Stomach (tissue), 9 donors: ENCODE results near the gene FIBP. TPM values are rescaled to one million over a fixed set of nuclear protein-coding genes. Genes with fewer than 3 reads are reported as not detected.

ENCODE experiments used
- DNase-seq, 2 donors: peaks; one replicate each; pipeline versions ENCODE4 v3.0.0 to v3.0.0-alpha.2; 2013 to 2019
- H3K27ac ChIP-seq, 5 donors: fragments of 200-600 bp in 4 of 5; sonication (generic) in 4 of 5; one replicate each; pipeline ENCODE4 v1.5.1; 2013 to 2019; ENCODE audit warnings: mild to moderate bottlenecking in 1 of 5, moderate library complexity in 1 of 5
- H3K27me3 ChIP-seq, 3 donors: fragments of 200-600 bp; sonication (generic); one replicate each; pipeline ENCODE4 v1.5.1; 2017 to 2019; ENCODE audit warnings: mixed run types in 1 of 3
- H3K36me3 ChIP-seq, 4 donors: fragments of 200-600 bp; sonication (generic); 1 replicate in 3 of 4; 2 replicates in 1 of 4; pipeline ENCODE4 v1.5.1; 2016 to 2019
- H3K4me1 ChIP-seq, 4 donors: fragments of 200-600 bp; sonication (generic); one replicate each; pipeline ENCODE4 v1.5.1; 2016 to 2019
- H3K4me3 ChIP-seq, 4 donors: fragments of 200-600 bp; sonication (generic) in 3 of 4; one replicate each; pipeline ENCODE4 v1.5.1; 2016 to 2019; ENCODE audit warnings: mild to moderate bottlenecking in 1 of 4
- H3K9me3 ChIP-seq, 4 donors: fragments of 200-600 bp; sonication (generic); one replicate each; pipeline ENCODE4 v1.5.1; 2016 to 2019
- CTCF ChIP-seq, 7 experiments: fragments of 450-650 bp in 4 of 7; fragments of 200-600 bp in 3 of 7; sonication (generic) in 3 of 7; IDR thresholded peaks; one replicate each; pipeline ENCODE4 v1.5.1; 2016 to 2019; ENCODE audit warnings: antibody characterized with exemption in 7 of 7, control low read depth in 2 of 7, mild to moderate bottlenecking in 1 of 7
- EP300 ChIP-seq: sonication (generic); formaldehyde crosslinking; IDR thresholded peaks from one replicate; pipeline ENCODE4 v1.6.1; 2017; ENCODE audit warnings: antibody characterized with exemption
- POLR2A ChIP-seq, 4 donors: fragments of 450-650 bp; IDR thresholded peaks; one replicate each; pipeline ENCODE4 v1.6.1; 2016; ENCODE audit warnings: antibody characterized with exemption in 4 of 4, control low read depth in 2 of 4, mild to moderate bottlenecking in 1 of 4, moderate library complexity in 1 of 4
- POLR2AphosphoS5 ChIP-seq, 3 donors: sonication (generic); formaldehyde crosslinking; IDR thresholded peaks; one replicate each; pipeline ENCODE4 v1.6.1; 2016; ENCODE audit warnings: antibody characterized with exemption in 3 of 3
- WGBS, 5 donors: extraction: QIAGEN DNeasy Blood & Tissue Kit in 3 of 5; methylation state at CpG; one replicate each; pipeline versions ENCODE4 v1.1.5 to v1.1.7; 2013 to 2018; 5-methylcytosine and 5-hydroxymethylcytosine counted together
- intact Hi-C: fragments of 100-400 bp; cut with DNase I; formaldehyde crosslinking; loops from one replicate; pipeline ENCODE4 v1.15.1; 2023; ENCODE audit warnings: low total_unique reads
- polyA plus RNA-seq, 3 donors: library from polyadenylated mRNA; stranded (reverse); fragments of 200-250 nt; gene quantifications; one replicate each; pipeline ENCODE4 v1.2.3, GENCODE V29; 2013
- total RNA-seq, 5 donors: library from RNA; depleted of rRNA; stranded (reverse); fragments of >200 nt; gene quantifications; one replicate each; pipeline versions ENCODE4 v1.1.0 to v1.2.3, GENCODE V29; 2014 to 2016
- donor health status: healthy with polysubstance abuse.
- donor health status: Bipolar disorder and iron deficiency.
- donor health status: healthy.

FIBP gene
- total and polyA plus RNA-seq, 8 donors: 25.4 to 488 (median 70.2) TPM

GRCh38 chr11:65856689-65857499 is 31.4 kb downstream of the FIBP start:
- H3K9me3 ChIP-seq: no peaks in the 10 kb centered on the region
- intact Hi-C loops: no loop called here
- peak overlapping the region; percentile 92 to 98 (median 97) for H3K27ac ChIP-seq
- H3K27me3 ChIP-seq: no peaks in the 10 kb centered on the region
- peak overlapping the region; percentile 94 to 99 (median 99) for H3K4me3 ChIP-seq
- peak; percentile 24 to 88 (median 79) for TF ChIP-seq POLR2AphosphoS5 (IDR thresholded peaks at IDR 0.05)
- peak in 1 of 4 donors; percentile 7 for TF ChIP-seq POLR2A (IDR thresholded peaks at IDR 0.05)
- TF ChIP-seq EP300: no peak
- TF ChIP-seq CTCF (IDR thresholded peaks at IDR 0.05): no peak
- H3K36me3 ChIP-seq: peaks cover 40 to 51% (median 47%) of the 10 kb centered on the region in 4 donors
- DNase-seq: peak; percentile 84 to 90
- 1 to 6% (median 1%) methylated on average over 16 to 57 of the region's 57 CpGs for WGBS, 5 donors
- H3K4me1 ChIP-seq: peaks cover 30 to 78% (median 73%) of the 10 kb centered on the region in 4 donors

GRCh38 chr11:65855927-65856363 is 32.3 kb downstream of the FIBP start:
- Histone ChIP-seq H3K4me3 (peak overlapping the region; percentile 94 to 99 (median 99)), H3K36me3 (peaks cover 42 to 56% (median 54%) of the 10 kb centered on the region in 4 donors), H3K27me3 (no peaks in the 10 kb centered on the region), H3K27ac (peak overlapping the region in 4 of 5 donors; percentile 92 to 98 (median 97)), H3K4me1 (peaks cover 21 to 73% (median 64%) of the 10 kb centered on the region in 4 donors), H3K9me3 (peaks cover 0 to 7% (median 0%) of the 10 kb centered on the region in 4 donors)
- 77 to 85% (median 78%) methylated on average over 15 of the region's 15 CpGs for whole genome bisulfite sequencing, 5 donors
- no peak for TF ChIP-seq CTCF (IDR thresholded peaks at IDR 0.05)
- no peak for TF ChIP-seq POLR2A (IDR thresholded peaks at IDR 0.05)
- no peak for TF ChIP-seq EP300
- TF ChIP-seq POLR2AphosphoS5 (IDR thresholded peaks at IDR 0.05): no peak
- intact Hi-C loops: no loop called here
- no peak for DNase-seq

DNA sequence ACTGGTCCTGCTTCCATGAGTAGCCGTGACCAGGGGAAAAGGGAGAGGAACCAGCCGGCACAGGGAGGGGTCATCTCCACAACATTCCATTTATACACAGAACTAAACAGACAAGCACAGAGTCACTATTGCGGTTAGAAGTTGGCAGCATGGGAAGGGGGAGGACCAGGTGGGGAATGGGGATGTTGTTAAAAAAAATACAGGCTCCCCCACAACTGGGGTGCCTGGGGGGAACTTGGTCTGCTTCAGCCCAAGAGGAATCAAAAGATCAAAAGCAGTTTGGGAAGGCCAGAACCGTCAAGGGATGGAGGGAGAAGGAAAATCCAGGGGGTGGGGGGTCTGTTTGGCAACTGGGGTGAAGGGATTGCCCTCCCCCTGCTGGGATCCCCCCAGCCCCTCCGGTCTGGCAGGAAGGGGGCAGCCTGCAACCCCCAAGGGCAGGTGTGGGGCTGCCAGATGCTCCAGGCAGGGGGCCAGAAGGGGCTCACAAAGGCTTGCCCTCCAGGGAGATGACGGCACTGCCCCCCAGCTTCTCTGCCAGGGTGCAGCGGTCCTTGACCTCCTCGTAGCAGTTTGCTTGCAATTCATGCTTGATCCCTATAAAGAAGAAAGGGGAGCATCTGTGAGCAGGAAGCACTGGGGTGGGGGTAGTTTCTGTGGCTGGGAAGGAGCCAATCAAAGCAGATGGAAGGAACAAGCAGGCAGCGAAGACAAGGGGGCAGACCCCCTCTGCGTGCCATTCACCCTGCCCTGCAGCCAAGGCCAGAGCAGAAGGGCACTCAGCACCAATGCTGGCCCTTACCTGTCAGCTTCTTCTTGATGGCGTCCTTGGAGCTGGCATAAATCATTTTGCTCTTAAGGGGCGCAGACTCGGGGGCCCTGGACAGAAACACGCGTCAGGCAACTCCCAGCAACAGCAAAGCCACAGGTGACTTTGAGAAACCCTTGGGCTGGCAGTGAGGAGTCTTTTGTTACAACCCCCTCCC is 33.1 kb downstream of the FIBP start:
- intact Hi-C loops: no loop called here
- DNase-seq: no peak
- H3K9me3 ChIP-seq: peaks cover 0 to 7% (median 0%) of the 10 kb centered on the region in 4 donors
- peaks cover 42 to 64% (median 59%) of the 10 kb centered on the region in 4 donors for H3K36me3 ChIP-seq
- H3K27me3 ChIP-seq: no peaks in the 10 kb centered on the region
- WGBS, 5 donors: 69 to 77% (median 71%) methylated on average over 14 to 15 of the region's 15 CpGs
- TF ChIP-seq CTCF (IDR thresholded peaks at IDR 0.05) (no peak), POLR2A (IDR thresholded peaks at IDR 0.05) (no peak), EP300 (no peak), POLR2AphosphoS5 (IDR thresholded peaks at IDR 0.05) (no peak)
- H3K4me3 ChIP-seq: peak overlapping the region in 2 of 4 donors; percentile 94 to 99
- peaks cover 21 to 70% (median 59%) of the 10 kb centered on the region in 4 donors for H3K4me1 ChIP-seq
- peak overlapping the region in 4 of 5 donors; percentile 4 to 97 (median 33) for H3K27ac ChIP-seq

GRCh38 chr11:65854161-65854592 is 34.1 kb downstream of the FIBP start:
- DNase-seq: peak; percentile 68 to 82
- no peaks in the 10 kb centered on the region for H3K27me3 ChIP-seq
- TF ChIP-seq POLR2A (IDR thresholded peaks at IDR 0.05): no peak
- peak in 1 of 3 donors; percentile 46 for TF ChIP-seq POLR2AphosphoS5 (IDR thresholded peaks at IDR 0.05)
- TF ChIP-seq CTCF (IDR thresholded peaks at IDR 0.05): no peak
- H3K9me3 ChIP-seq: peaks cover 0 to 7% (median 0%) of the 10 kb centered on the region in 4 donors
- H3K36me3 ChIP-seq: peaks cover 42 to 64% (median 59%) of the 10 kb centered on the region in 4 donors
- H3K4me3 ChIP-seq: no peak overlapping the region
- intact Hi-C loops: no loop called here
- peak overlapping the region in 4 of 5 donors; percentile 24 to 97 (median 38) for H3K27ac ChIP-seq
- 52 to 79% (median 54%) methylated on average over 4 of the region's 4 CpGs for WGBS, 5 donors
- peaks cover 21 to 62% (median 56%) of the 10 kb centered on the region in 4 donors for H3K4me1 ChIP-seq
